NCI-H2196 treated with DMSO at 0.1 percent for 48 hours (cell line): ENCODE measurements around the gene CLMN.
"Not testable (repeated sequence)": the region's sequence is repeated elsewhere in the genome, so short reads cannot be mapped to it uniquely, and the experiment has no call there.

ENCODE experiments used
- DNase-seq: peaks from one replicate; lab custom pipeline; 2025; ENCODE audit not compliant: unreplicated experiment; lab: John Stamatoyannopoulos, UW

Gene CLMN

GRCh38 chr14:95289323-95290010, 30.2 kb downstream of the CLMN start:
- no peak for DNase-seq

- DNase-seq = no peak
These were observed 30.9 kb downstream of the CLMN start for GRCh38 chr14:95288672-95289322.

GRCh38 chr14:95287176-95287754, 32.4 kb downstream of the CLMN start:
- no peak for DNase-seq

- no peak for DNase-seq
These were observed 33.1 kb downstream of the CLMN start for GRCh38 chr14:95286645-95287044.

GRCh38 chr14:95285566-95285965, 34.1 kb downstream of the CLMN start:
- DNase-seq = no peak

DNA sequence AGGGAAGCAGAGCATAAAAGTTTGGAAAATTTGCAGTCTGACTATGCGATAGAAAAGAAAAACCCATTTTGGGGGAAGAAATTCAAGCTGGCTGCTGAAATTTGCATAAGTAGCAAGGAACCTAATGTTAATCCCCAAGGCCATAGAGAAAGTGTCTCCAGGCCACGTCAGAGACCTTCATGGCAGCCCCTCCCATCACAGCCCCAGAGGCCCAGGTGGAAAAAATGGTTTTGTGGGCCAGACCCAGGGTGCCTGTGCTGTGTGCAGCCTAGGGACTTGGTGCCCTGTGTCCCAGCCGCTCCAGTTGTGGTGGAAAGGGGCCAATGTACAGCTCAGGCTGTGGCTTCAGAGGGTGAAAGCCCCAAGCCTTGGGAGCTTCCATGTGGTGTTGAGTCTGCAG, 35.9 kb downstream of the CLMN start:
- DNase-seq = not testable (repeated sequence)

GRCh38 chr14:95282986-95283380, 36.7 kb downstream of the CLMN start:
- not testable (repeated sequence) for DNase-seq

DNA sequence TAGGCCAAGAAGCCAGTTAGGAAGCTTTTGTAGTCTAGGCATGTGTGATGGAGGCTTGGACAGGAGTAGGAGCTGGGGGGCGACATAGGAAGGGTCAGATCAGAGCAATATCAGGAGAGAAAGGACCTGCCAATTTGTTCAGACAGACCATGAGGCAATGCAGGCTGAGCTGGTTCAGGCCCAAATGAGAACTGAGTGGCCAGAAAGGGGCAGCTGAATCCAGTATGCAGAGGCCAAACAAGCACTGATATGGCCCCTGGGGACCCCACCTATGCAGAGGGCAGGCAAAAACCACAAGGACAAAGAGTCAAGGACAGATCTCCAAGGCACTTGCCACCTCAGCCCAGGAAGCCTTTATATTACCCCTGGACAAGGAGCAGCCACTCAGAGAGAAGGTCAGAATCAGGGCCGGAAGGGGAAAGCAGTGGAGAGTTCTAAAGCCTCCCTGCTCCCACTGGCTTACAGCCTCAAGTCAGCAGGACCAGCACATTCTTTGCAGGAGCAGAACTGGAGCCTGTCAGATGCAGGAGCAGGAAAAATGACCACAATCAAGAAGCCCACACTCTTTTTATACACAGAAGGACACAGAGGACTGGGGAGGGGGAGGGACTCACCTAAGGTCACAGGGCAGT, 37.2 kb downstream of the CLMN start:
- DNase-seq = no peak

- no peak for DNase-seq
These were observed 38.0 kb downstream of the CLMN start for GRCh38 chr14:95281560-95282176.

DNA sequence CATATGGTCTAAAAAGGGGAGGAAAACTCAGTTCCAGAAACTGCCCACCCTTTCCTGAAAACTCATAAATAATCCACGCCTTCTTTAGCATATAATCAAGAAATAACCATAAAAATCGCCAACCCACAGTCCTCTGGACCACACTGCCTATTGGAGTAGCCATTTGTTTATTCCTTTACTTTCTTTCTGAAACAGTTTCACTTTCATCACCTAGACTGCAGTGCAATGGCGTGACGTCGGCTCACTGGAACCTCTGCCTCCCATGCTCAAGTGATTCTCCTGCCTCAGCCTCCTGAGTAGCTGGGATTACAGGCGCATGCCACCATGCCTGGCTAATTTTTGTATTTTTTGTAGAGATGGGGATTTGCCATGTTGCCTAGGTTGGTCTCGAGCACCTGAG, 44.2 kb downstream of the CLMN start:
- DNase-seq = no peak

DNA sequence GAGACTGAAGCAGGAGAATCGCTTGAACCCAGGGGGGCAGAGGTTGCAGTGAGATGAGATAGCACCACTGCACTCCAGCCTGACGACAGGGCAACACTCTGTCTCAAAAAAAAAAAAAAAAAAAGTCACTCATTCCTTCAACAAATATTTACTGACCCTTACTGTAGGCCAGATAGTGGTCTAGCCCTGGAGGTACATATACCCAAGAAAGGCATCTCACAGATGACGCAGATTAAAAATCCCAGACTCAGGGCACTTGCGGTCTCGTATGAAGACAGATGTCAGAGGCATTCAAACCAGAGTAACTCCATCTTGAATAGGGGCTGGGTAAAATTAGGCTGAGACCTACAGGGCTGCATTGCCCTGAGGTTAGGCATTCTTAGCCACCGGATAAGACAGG, 44.8 kb downstream of the CLMN start:
- DNase-seq = no peak

GRCh38 chr14:95274279-95274678, 45.4 kb downstream of the CLMN start:
- no peak for DNase-seq

DNA sequence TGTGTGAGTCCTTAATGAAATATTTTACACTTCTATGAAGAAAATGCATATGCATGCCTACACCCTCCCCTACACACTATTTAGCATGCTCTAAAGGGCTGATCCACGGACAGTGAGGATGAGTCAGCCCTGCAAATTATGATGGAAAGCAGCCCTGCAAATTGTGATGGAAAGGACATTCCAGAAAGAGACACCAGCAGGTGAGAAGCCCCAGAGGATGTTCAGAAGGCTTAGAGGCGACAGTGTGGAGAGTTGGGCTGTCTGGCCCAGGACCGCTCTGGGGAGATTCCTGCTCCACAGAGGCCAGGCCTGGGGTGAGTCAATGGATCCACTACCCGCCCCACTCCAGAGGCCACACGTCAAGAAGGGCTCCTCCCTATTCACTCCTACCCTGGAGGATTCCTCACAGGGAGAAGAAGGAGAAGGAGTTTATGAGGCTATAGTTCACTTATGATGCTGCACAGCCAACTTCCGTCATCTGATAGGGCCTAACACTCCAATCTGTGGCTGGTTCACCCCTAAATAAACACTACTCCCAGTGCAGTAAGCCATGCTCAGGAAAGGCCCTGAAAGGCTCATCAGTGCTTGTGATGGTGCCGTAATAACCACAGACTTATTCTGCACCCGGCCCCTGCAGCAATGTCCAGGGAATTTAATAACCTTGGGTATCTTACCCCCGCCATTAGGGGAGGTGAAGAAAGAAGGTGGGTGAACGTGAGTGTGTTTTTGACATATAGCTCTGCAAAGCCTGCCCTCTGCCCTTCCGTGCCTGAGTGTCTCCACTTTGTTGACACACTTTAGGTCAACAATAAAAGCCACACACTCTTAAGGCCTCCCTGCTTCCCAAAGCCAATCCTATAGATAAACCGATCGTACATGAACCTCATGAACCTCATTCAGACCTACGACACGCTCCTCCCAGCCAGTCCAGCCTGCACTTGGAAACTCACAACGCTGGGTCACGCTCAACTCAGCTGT, 46.4 kb downstream of the CLMN start:
- DNase-seq = no peak

- no peak for DNase-seq
These were observed 47.7 kb downstream of the CLMN start for GRCh38 chr14:95272057-95272456.

DNA sequence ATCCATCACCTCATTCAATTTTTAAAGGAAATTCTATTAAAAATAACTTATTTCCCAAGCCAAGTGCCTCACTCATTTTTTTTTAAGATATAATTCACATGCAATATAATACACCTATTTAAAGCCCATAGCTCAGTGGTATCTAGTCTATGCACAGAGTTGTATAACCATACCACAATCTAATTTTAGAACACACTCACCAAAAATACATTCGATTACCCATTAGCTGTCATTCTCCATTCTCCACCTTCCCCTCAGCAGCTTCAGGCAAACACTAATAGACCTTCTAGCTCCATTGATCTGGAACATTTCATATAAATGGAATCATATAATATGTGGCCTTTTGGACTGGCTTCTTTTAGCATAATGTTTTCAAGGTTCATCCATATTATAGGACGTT, 49.5 kb downstream of the CLMN start:
- no peak for DNase-seq

- no peak for DNase-seq
These were observed 50.2 kb downstream of the CLMN start for GRCh38 chr14:95269493-95269892.

- DNase-seq = no peak
These were observed 51.4 kb downstream of the CLMN start for GRCh38 chr14:95268350-95268749.

- no peak for DNase-seq
These were observed 52.4 kb downstream of the CLMN start for GRCh38 chr14:95267306-95267705.

- DNase-seq = peak; percentile 64
These were observed 54.3 kb downstream of the CLMN start for GRCh38 chr14:95265106-95266094.
